Measurements from ENCODE around the gene FGF22. TPM values are rescaled to one million over a fixed set of nuclear protein-coding genes. Genes with fewer than 3 reads are reported as not detected.
"Not testable (repeated sequence)": the region's sequence is repeated elsewhere in the genome, so short reads cannot be mapped to it uniquely, and the experiment has no call there.

The FGF22 gene
- total RNA-seq, 6 donors from 2014 or later, result 0.40 to 6.3 (median 1.2) TPM; not detected in 1

DNA sequence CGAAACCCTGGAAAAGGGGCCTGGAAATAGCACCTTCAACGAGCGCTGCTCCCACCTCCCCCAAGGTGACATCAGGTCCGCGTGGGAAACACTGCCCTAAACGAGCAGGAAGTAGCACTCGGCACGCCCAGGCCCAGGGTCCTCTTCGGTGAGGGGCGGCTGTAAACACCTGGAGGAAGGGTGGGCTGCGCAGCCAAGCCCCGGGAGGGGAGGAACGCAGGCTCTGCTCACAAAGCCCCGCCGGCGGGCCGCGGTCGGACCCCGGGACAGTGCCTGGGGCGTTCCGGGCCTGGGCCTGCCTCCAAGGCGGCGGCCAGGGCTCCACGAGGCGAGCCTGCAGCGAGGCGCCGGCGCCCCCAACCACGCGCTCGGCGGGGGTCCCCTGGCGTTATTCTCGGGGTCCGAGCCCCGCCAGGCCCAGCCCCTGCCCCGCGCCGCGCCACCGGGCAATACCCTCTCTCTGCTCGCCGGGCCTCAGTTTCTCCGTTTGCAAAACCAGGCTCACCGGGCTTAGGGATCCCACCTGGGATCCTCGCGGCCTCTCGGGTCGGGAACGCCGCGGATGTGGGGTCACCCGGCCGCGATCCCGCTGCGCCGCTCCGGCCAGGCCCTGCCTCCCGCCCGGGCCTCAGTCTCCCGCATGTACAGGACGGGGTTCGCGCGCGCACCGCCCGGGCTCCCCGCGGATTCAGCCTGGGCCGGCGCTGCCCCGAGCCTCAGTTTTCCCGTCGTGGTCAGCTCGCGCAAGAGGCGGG is 22.7 kb downstream of the FGF22 start:
- DNase-seq (peak; percentile 79 to 91), ATAC-seq (ENCODE audit: low FRiP score in 2 of 2) (peak in 1 of 2 donors; percentile 5)
- Histone ChIP-seq H3K36me3 (peaks cover 0 to 5% (median 2%) of the 10 kb centered on the region in 4 donors), H3K27ac (peak overlapping the region; percentile 87 to 93 (median 89)), H3K9me3 (no peaks in the 10 kb centered on the region), H3K4me1 (peaks cover 57 to 72% (median 63%) of the 10 kb centered on the region in 4 donors), H3K4me3 (peak overlapping the region; percentile 97 to 99 (median 98)), H3K27me3 (no peaks in the 10 kb centered on the region)
- 0% methylated on average over 1 to 29 of the region's 81 CpGs for WGBS, 2 donors
- TF ChIP-seq POLR2AphosphoS5 (IDR thresholded peaks at IDR 0.05) (no peak), POLR2A (IDR thresholded peaks at IDR 0.05) (peak in 1 of 4 donors; percentile 5)

GRCh38 chr19:662962-663681 is 23.4 kb downstream of the FGF22 start, which contains the start of gene RNF126:
TSS of gene RNF126 (minus strand) at chr19:663214. CDS start at chr19:663121, 93 bp downstream.
- Histone ChIP-seq H3K27me3 (no peaks in the 10 kb centered on the region), H3K27ac (peak within 1 kb of the TSS; percentile 89 to 96 (median 91)), H3K9me3 (no peaks in the 10 kb centered on the region), H3K36me3 (peaks cover 0 to 5% (median 0%) of the 10 kb centered on the region in 4 donors), H3K4me3 (peak within 1 kb of the TSS; percentile 97 to 99 (median 98)), H3K4me1 (peaks cover 56 to 68% (median 58%) of the 10 kb centered on the region in 4 donors)
- ATAC-seq (ENCODE audit: low FRiP score in 2 of 2) (peak; percentile 90), DNase-seq (peak; percentile 92 to 100)
- WGBS, 2 donors, result 0 to 1% methylated on average over 16 to 17 of the region's 97 CpGs
- TF ChIP-seq EP300 (IDR thresholded peaks at IDR 0.05) (peak in 1 of 4 donors; percentile 70), POLR2AphosphoS5 (IDR thresholded peaks at IDR 0.05) (peak; percentile 35 to 84), POLR2A (IDR thresholded peaks at IDR 0.05) (peak in 2 of 4 donors; percentile 8 to 72)
- TF ChIP-seq, protein P1, sequence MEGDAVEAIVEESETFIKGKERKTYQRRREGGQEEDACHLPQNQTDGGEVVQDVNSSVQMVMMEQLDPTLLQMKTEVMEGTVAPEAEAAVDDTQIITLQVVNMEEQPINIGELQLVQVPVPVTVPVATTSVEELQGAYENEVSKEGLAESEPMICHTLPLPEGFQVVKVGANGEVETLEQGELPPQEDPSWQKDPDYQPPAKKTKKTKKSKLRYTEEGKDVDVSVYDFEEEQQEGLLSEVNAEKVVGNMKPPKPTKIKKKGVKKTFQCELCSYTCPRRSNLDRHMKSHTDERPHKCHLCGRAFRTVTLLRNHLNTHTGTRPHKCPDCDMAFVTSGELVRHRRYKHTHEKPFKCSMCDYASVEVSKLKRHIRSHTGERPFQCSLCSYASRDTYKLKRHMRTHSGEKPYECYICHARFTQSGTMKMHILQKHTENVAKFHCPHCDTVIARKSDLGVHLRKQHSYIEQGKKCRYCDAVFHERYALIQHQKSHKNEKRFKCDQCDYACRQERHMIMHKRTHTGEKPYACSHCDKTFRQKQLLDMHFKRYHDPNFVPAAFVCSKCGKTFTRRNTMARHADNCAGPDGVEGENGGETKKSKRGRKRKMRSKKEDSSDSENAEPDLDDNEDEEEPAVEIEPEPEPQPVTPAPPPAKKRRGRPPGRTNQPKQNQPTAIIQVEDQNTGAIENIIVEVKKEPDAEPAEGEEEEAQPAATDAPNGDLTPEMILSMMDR (IDR thresholded peaks at IDR 0.05), result peak in 2 of 6 experiments; percentile 25 to 30

DNA sequence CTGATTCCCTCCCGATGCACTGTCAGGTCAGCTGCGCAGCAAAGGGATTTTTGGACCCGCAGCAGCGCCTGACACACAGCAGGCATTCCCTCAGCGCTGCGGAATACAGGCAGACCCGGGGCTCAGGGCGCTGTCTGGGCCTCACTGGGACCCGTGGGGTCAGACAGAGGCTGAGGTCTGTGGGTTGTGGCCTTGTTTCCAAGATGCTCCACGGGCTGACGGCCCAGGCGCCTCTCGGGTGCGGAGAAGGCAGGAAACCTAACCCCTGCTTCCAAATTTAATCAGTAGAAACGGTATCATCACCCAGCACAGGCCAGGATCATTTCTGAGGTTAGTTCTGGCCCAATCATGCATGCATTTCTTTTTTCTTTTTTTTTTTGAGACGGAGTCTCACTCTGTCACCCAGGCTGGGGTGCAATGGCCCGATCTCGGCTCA is 24.0 kb downstream of the FGF22 start:
- H3K4me1 ChIP-seq, result peaks cover 51 to 63% (median 52%) of the 10 kb centered on the region in 4 donors
- peak overlapping the region; percentile 82 to 96 (median 91) for H3K27ac ChIP-seq
- no peaks in the 10 kb centered on the region for H3K9me3 ChIP-seq
- H3K27me3 ChIP-seq, result no peaks in the 10 kb centered on the region
- TF ChIP-seq, protein P1 (IDR thresholded peaks at IDR 0.05), result peak in 1 of 6 experiments; percentile 11
- TF ChIP-seq POLR2AphosphoS5 (IDR thresholded peaks at IDR 0.05) (no peak), EP300 (IDR thresholded peaks at IDR 0.05) (no peak), POLR2A (IDR thresholded peaks at IDR 0.05) (no peak)
- DNase-seq (no peak), ATAC-seq (ENCODE audit: low FRiP score in 2 of 2) (peak in 1 of 2 donors; percentile 11)
- H3K36me3 ChIP-seq, result peaks cover 0 to 3% (median 0%) of the 10 kb centered on the region in 4 donors
- 54 to 57% methylated on average over 12 to 18 of the region's 18 CpGs for WGBS, 2 donors
- peak overlapping the region in 3 of 4 donors; percentile 97 to 99 (median 97) for H3K4me3 ChIP-seq

GRCh38 chr19:664913-665443 is 25.3 kb downstream of the FGF22 start:
- H3K27ac ChIP-seq, result peak overlapping the region in 1 of 4 donors; percentile 65
- ATAC-seq (ENCODE audit: low FRiP score in 2 of 2), result peak; percentile 77 to 82

DNA sequence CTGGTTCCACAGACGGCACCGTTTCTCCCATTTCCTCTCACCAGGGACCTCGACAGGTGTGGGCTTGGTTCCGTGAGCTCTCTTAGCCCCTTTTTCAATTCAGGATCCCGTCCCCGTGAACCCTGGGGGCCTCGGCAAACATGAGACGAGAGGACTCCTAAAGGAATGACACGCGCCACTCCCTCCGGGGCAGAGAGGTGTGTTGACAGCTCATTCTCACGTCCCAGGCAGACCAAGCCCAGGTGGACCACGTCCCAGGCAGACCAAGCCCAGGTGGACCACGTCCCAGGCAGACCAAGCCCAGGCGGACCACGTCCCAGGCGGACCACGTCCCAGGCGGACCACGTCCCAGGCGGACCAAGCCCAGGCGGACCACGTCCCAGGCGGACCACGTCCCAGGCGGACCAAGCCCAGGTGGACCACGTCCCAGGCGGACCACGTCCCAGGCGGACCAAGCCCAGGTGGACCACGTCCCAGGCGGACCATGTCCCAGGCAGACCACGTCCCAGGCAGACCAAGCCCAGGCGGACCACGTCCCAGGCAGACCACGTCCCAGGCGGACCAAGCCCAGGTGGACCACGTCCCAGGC is 27.4 kb downstream of the FGF22 start:
- not testable (repeated sequence) for H3K27ac ChIP-seq; H3K36me3 ChIP-seq; ATAC-seq (ENCODE audit: low FRiP score in 2 of 2); H3K4me3 ChIP-seq; H3K9me3 ChIP-seq; H3K27me3 ChIP-seq
- H3K4me1 ChIP-seq, result peaks cover 17 to 34% (median 19%) of the 10 kb centered on the region in 4 donors
- DNase-seq, result peak in 1 of 2 donors; percentile 55
- WGBS, 2 donors, result 82 to 87% methylated on average over 14 to 23 of the region's 38 CpGs

More at GRCh38 chr19:664913-665443, 25.3 kb downstream of the FGF22 start:
- DNase-seq, result peak; percentile 85 to 89
- TF ChIP-seq POLR2A (IDR thresholded peaks at IDR 0.05) (no peak), POLR2AphosphoS5 (IDR thresholded peaks at IDR 0.05) (peak in 1 of 2 donors; percentile 32), EP300 (IDR thresholded peaks at IDR 0.05) (no peak)
- TF ChIP-seq, protein P1 (IDR thresholded peaks at IDR 0.05), result peak; percentile 94 to 97 (median 96)
- WGBS, 2 donors, result 11 to 14% methylated on average over 9 to 24 of the region's 24 CpGs
- H3K4me3 ChIP-seq, result peak overlapping the region in 2 of 4 donors; percentile 26 to 33
- H3K27me3 ChIP-seq, result no peaks in the 10 kb centered on the region
- H3K4me1 ChIP-seq, result peaks cover 38 to 50% (median 40%) of the 10 kb centered on the region in 4 donors
- no peaks in the 10 kb centered on the region for H3K9me3 ChIP-seq
- no peaks in the 10 kb centered on the region for H3K36me3 ChIP-seq

GRCh38 chr19:668675-669434 is 29.2 kb downstream of the FGF22 start:
- 57 to 58% methylated on average over 12 of the region's 12 CpGs for WGBS, 2 donors
- H3K36me3 ChIP-seq, result not testable (repeated sequence)

More at GRCh38 chr19:668675-669434, 29.2 kb downstream of the FGF22 start:
- H3K4me1 ChIP-seq, result peaks cover 10 to 23% (median 13%) of the 10 kb centered on the region in 4 donors
- H3K9me3 ChIP-seq; ATAC-seq (ENCODE audit: low FRiP score in 2 of 2); DNase-seq; H3K27me3 ChIP-seq; H3K4me3 ChIP-seq; H3K27ac ChIP-seq: not testable (repeated sequence)

All from upper lobe of left lung (tissue), 6 donors.